PC-3 (cell line): ENCODE measurements around the gene CRYBG2. TPM values are rescaled to one million over a fixed set of nuclear protein-coding genes. Genes with fewer than 3 reads are reported as not detected.

ENCODE experiments used
- ATAC-seq: fragments of 200-7000 bp; cut with Tn5 transposase; 2 replicates; pipeline ENCODE4 v1.9.1; 2020; ENCODE audit warnings: mild to moderate bottlenecking, moderate library complexity
- BruUV-seq: library from RNA; stranded (reverse); fragments of 400-500 nt; replicated peaks from 2 replicates; lab custom pipeline; 2021; lab: Mats Ljungman, UMichigan
- CTCF ChIA-PET: fragments of 300-600 bp; sonication (Branson Sonifier 250); formaldehyde crosslinking; loops from one replicate; lab custom pipeline; 2022; ENCODE audit warnings: antibody characterized with exemption; lab: Charles Lee
- POLR2A ChIA-PET: fragments of 300-600 bp; sonication (Branson Sonifier 250); formaldehyde crosslinking; loops from one replicate; lab custom pipeline; 2022; ENCODE audit warnings: antibody characterized with exemption; ENCODE audit not compliant: unreplicated experiment; lab: Charles Lee
- DNase-seq: peaks from one replicate; pipeline ENCODE4 v3.0.0-alpha.2; 2015
- H2AFZ ChIP-seq: fragments of 300-600 bp; sonication (generic); 2 replicates; pipeline ENCODE4 v1.6.0; 2016; ENCODE audit warnings: antibody characterized with exemption, low read length
- H3F3A ChIP-seq: fragments of 300-600 bp; sonication (generic); one replicate; pipeline ENCODE4 v1.6.0; 2017; ENCODE audit warnings: antibody characterized with exemption, low read length, control low read depth, mild to moderate bottlenecking; ENCODE audit not compliant: unreplicated experiment
- H3K27ac ChIP-seq: fragments of 300-600 bp; sonication (generic); 2 replicates; pipeline ENCODE4 v1.5.1; 2016; ENCODE audit warnings: mild to moderate bottlenecking, low read length
- H3K27me3 ChIP-seq: fragments of 300-600 bp; sonication (generic); 2 replicates; pipeline ENCODE4 v1.6.1; 2016; ENCODE audit warnings: low read length, mixed read lengths
- H3K36me3 ChIP-seq: fragments of 300-600 bp; sonication (generic); 2 replicates; pipeline ENCODE4 v1.6.1; 2016; ENCODE audit warnings: low read depth, mixed run types, low read length, mixed read lengths
- H3K4me1 ChIP-seq: fragments of 300-600 bp; sonication (generic); 2 replicates; pipeline ENCODE4 v1.5.1; 2016; ENCODE audit warnings: low read length; ENCODE audit not compliant: insufficient read depth
- H3K4me2 ChIP-seq: fragments of 300-600 bp; sonication (generic); 2 replicates; pipeline ENCODE4 v1.6.0; 2016; ENCODE audit warnings: low read length
- H3K4me3 ChIP-seq: fragments of 300-600 bp; sonication (generic); 2 replicates; pipeline ENCODE4 v1.5.1; 2016; ENCODE audit warnings: mild to moderate bottlenecking, low read length, mixed read lengths
- H3K79me2 ChIP-seq: fragments of 300-600 bp; sonication (generic); 2 replicates; pipeline ENCODE4 v1.6.1; 2017; ENCODE audit warnings: low read length, mixed read lengths
- H3K9ac ChIP-seq: fragments of 300-600 bp; sonication (generic); 2 replicates; pipeline ENCODE4 v1.6.0; 2016; ENCODE audit warnings: mild to moderate bottlenecking, low read length
- H3K9me2 ChIP-seq: fragments of 300-600 bp; sonication (generic); replicated peaks from 2 replicates; pipeline ENCODE4 v1.6.1; 2016; ENCODE audit warnings: mixed run types, low read length, mixed read lengths
- H3K9me3 ChIP-seq: fragments of 300-600 bp; sonication (generic); 2 replicates; pipeline ENCODE4 v1.6.1; 2016; ENCODE audit warnings: low read length, mixed read lengths
- H4K20me1 ChIP-seq: fragments of 300-600 bp; sonication (generic); 2 replicates; pipeline ENCODE4 v1.6.1; 2016; ENCODE audit warnings: low read length, mixed read lengths
- EZH2 ChIP-seq: fragments of 300-600 bp; sonication (generic); IDR thresholded peaks from one replicate; pipeline ENCODE4 v1.6.1; 2017; ENCODE audit warnings: antibody characterized with exemption, mild to moderate bottlenecking, low read length; ENCODE audit not compliant: unreplicated experiment
- EZH2phosphoT487 ChIP-seq: fragments of 300-600 bp; sonication (generic); IDR thresholded peaks from 2 replicates; pipeline ENCODE4 v1.6.1; 2018; ENCODE audit warnings: mild to moderate bottlenecking, antibody characterized with exemption, low read length, borderline replicate concordance
- intact Hi-C: fragments of 100-400 bp; cut with micrococcal nuclease; formaldehyde crosslinking; loops from 2 replicates; pipeline ENCODE4 v1.9.0; 2023
- total RNA-seq: library from RNA; depleted of rRNA; stranded (reverse); fragments of >200 nt; gene quantifications from 2 replicates; pipeline ENCODE4 v1.2.3, GENCODE V29; 2014
- TF ChIP-seq, protein P1 (sequence below): fragments of 300-600 bp; sonication (generic); conservative IDR thresholded peaks from 2 replicates; pipeline ENCODE4 v1.5.1; 2017; ENCODE audit warnings: antibody characterized with exemption, low read depth, mild to moderate bottlenecking, low read length

The CRYBG2 gene
- total RNA-seq, 1 experiment from 2014 or later, result 15.3 TPM

- peaks cover 16% of the 10 kb centered on the region for H3K4me1 ChIP-seq
- H3K9ac ChIP-seq, result no peak overlapping the region
- no peak overlapping the region for H3K4me3 ChIP-seq
- intact Hi-C loops, result no loop called here
- H3K4me2 ChIP-seq, result no peak overlapping the region
- DNase-seq (no peak), ATAC-seq (no peak)
- no peaks in the 10 kb centered on the region for H3K9me3 ChIP-seq
- H4K20me1 ChIP-seq, result no peaks in the 10 kb centered on the region
- ChIA-PET POLR2A (interaction anchor here (1.1 kb wide), 1 partner anchor 9 kb away, joined by 5 read pairs; the partner anchor contains the start of gene SH3BGRL3), CTCF (interaction anchor here (0.8 to 0.9 kb wide), 2 partner anchors 33 to 53 kb away, joined by 3 to 4 read pairs; no protein-coding TSS in a partner anchor)
- H2AFZ ChIP-seq, result no peak overlapping the region
- no peaks in the 10 kb centered on the region for H3K27me3 ChIP-seq
- no TSS peak for BruUV-seq
- TF ChIP-seq EZH2phosphoT487 (no peak), EZH2 (no peak)
- TF ChIP-seq, protein P1, sequence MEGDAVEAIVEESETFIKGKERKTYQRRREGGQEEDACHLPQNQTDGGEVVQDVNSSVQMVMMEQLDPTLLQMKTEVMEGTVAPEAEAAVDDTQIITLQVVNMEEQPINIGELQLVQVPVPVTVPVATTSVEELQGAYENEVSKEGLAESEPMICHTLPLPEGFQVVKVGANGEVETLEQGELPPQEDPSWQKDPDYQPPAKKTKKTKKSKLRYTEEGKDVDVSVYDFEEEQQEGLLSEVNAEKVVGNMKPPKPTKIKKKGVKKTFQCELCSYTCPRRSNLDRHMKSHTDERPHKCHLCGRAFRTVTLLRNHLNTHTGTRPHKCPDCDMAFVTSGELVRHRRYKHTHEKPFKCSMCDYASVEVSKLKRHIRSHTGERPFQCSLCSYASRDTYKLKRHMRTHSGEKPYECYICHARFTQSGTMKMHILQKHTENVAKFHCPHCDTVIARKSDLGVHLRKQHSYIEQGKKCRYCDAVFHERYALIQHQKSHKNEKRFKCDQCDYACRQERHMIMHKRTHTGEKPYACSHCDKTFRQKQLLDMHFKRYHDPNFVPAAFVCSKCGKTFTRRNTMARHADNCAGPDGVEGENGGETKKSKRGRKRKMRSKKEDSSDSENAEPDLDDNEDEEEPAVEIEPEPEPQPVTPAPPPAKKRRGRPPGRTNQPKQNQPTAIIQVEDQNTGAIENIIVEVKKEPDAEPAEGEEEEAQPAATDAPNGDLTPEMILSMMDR, result no peak
- no peaks in the 10 kb centered on the region for H3K9me2 ChIP-seq
- H3F3A ChIP-seq, result no peaks in the 10 kb centered on the region
- no peaks in the 10 kb centered on the region for H3K79me2 ChIP-seq
- H3K27ac ChIP-seq, result no peak overlapping the region
- no peaks in the 10 kb centered on the region for H3K36me3 ChIP-seq
These were observed 65.5 kb downstream of the CRYBG2 start for GRCh38 chr1:26288311-26288941.

DNA sequence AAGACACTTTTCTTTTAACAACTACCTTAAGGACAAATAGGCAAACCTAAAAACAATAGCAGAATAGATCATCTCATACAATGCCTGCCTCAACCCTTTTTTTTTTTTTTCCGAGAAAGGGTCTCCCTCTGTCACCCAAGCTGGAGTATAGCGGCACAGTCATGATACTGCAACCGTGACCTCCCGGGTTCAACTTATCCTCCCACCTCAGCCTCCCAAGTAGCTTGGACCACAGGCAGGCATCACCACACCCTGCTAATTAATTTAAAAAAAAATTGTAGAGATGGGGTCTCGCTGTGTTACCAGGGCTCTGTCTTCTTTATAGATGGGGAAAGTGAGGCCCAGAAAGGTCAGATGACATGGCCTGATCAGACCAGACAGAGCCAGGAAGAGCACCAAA is 66.1 kb downstream of the CRYBG2 start:
- H4K20me1 ChIP-seq, result no peaks in the 10 kb centered on the region
- peaks cover 19% of the 10 kb centered on the region for H3K4me1 ChIP-seq
- H3K27ac ChIP-seq, result no peak overlapping the region
- DNase-seq (no peak), ATAC-seq (no peak)
- H3K9me3 ChIP-seq, result no peaks in the 10 kb centered on the region
- H3K9me2 ChIP-seq, result no peaks in the 10 kb centered on the region
- no peak overlapping the region for H3K9ac ChIP-seq
- H3K36me3 ChIP-seq, result no peaks in the 10 kb centered on the region
- no peak overlapping the region for H3K4me3 ChIP-seq
- no peaks in the 10 kb centered on the region for H3F3A ChIP-seq
- ChIA-PET CTCF (no interaction called here), POLR2A (no interaction called here)
- no peak overlapping the region for H2AFZ ChIP-seq
- no peaks in the 10 kb centered on the region for H3K27me3 ChIP-seq
- TF ChIP-seq EZH2 (no peak), EZH2phosphoT487 (no peak)
- TF ChIP-seq, protein P1, result no peak
- no peaks in the 10 kb centered on the region for H3K79me2 ChIP-seq
- BruUV-seq, result no TSS peak
- intact Hi-C loops, result no loop called here
- H3K4me2 ChIP-seq, result no peak overlapping the region

- intact Hi-C loops, result no loop called here
- no peak for DNase-seq
- Histone ChIP-seq H3K4me2 (no peak overlapping the region), H3K27ac (no peak overlapping the region), H3K36me3 (no peaks in the 10 kb centered on the region), H4K20me1 (no peaks in the 10 kb centered on the region), H3K4me3 (no peak overlapping the region), H3K9me2 (no peaks in the 10 kb centered on the region), H3K27me3 (no peaks in the 10 kb centered on the region), H2AFZ (no peak overlapping the region), H3F3A (no peaks in the 10 kb centered on the region), H3K79me2 (0 out of 2 replicates have a peak, but pooled peaks cover 4% of the 10 kb centered on the region), H3K9me3 (no peaks in the 10 kb centered on the region), H3K9ac (no peak overlapping the region), H3K4me1 (peaks cover 24% of the 10 kb centered on the region)
- TF ChIP-seq EZH2phosphoT487 (no peak), EZH2 (no peak)
- TF ChIP-seq, protein P1, result no peak
- POLR2A ChIA-PET, result no interaction called here
- BruUV-seq, result no TSS peak
- CTCF ChIA-PET, result no interaction called here
- ATAC-seq, result no peak
These were observed 66.8 kb downstream of the CRYBG2 start for GRCh38 chr1:26287033-26287711.
